Measurements from ENCODE around the gene UBIAD1. TPM values are rescaled to one million over a fixed set of nuclear protein-coding genes. Genes with fewer than 3 reads are reported as not detected.

UBIAD1 gene
- total RNA-seq = 10 to 100 TPM; 19.1 to 25.3 TPM
- 26.2 to 38.9 reads per million in 2 donors for total RNA-seq

GRCh38 chr1:11272832-11273594, at the start of gene UBIAD1:
UBIAD1 (plus strand) TSS chr1:11273198; CDS start chr1:11273532, 334 bp downstream.
- peak; percentile 88 for ATAC-seq
- H3K27me3 Mint-ChIP-seq = no peaks in the 10 kb centered on the region
- no peaks in the 10 kb centered on the region for H3K9me3 ChIP-seq (ENCODE audit: control insufficient read depth, low read length, poor library complexity, severe bottlenecking)
- H3K27ac Mint-ChIP-seq = peak within 1 kb of the TSS; percentile 91
- peak within 1 kb of the TSS; percentile 96 for H3K4me3 Mint-ChIP-seq
- peaks cover 25% of the 10 kb centered on the region for H3K4me1 Mint-ChIP-seq
- H3K36me3 Mint-ChIP-seq (ENCODE audit: low read depth) = peaks cover 9% of the 10 kb centered on the region
- peak; percentile 68 to 87 (median 80) for DNase-seq

- H3K4me3 Mint-ChIP-seq = no peak overlapping the region
- peaks cover 14% of the 10 kb centered on the region for H3K36me3 Mint-ChIP-seq (ENCODE audit: low read depth)
- H3K27me3 Mint-ChIP-seq = no peaks in the 10 kb centered on the region
- peaks cover 13% of the 10 kb centered on the region for H3K4me1 Mint-ChIP-seq
- DNase-seq = no peak
- no peak overlapping the region for H3K27ac Mint-ChIP-seq
- peak; percentile 39 for ATAC-seq
- H3K9me3 ChIP-seq (ENCODE audit: control insufficient read depth, low read length, poor library complexity, severe bottlenecking) = no peaks in the 10 kb centered on the region
Measured at GRCh38 chr1:11227106-11228077, 45.6 kb upstream of the UBIAD1 start.

- DNase-seq (no peak), ATAC-seq (no peak)
- Mint-ChIP-seq H3K27ac (peak overlapping the region; percentile 16), H3K4me1 (peaks cover 10% of the 10 kb centered on the region), H3K27me3 (no peaks in the 10 kb centered on the region), H3K4me3 (no peak overlapping the region), H3K36me3 (ENCODE audit: low read depth) (peaks cover 14% of the 10 kb centered on the region)
- no peaks in the 10 kb centered on the region for H3K9me3 ChIP-seq (ENCODE audit: control insufficient read depth, low read length, poor library complexity, severe bottlenecking)
Measured at GRCh38 chr1:11229203-11229602, 43.8 kb upstream of the UBIAD1 start.

GRCh38 chr1:11233208-11233607, 39.8 kb upstream of the UBIAD1 start:
- H3K27ac Mint-ChIP-seq = no peak overlapping the region
- H3K9me3 ChIP-seq (ENCODE audit: control insufficient read depth, low read length, poor library complexity, severe bottlenecking) = no peaks in the 10 kb centered on the region
- ATAC-seq (no peak), DNase-seq (no peak)
- peaks cover 2% of the 10 kb centered on the region for H3K4me1 Mint-ChIP-seq
- no peaks in the 10 kb centered on the region for H3K27me3 Mint-ChIP-seq
- H3K36me3 Mint-ChIP-seq (ENCODE audit: low read depth) = peaks cover 6% of the 10 kb centered on the region
- H3K4me3 Mint-ChIP-seq = no peak overlapping the region

GRCh38 chr1:11237356-11237755, 35.6 kb upstream of the UBIAD1 start:
- no peak for ATAC-seq
- no peak for DNase-seq
- no peak overlapping the region for H3K4me3 Mint-ChIP-seq
- H3K36me3 Mint-ChIP-seq (ENCODE audit: low read depth) = peaks cover 3% of the 10 kb centered on the region
- H3K4me1 Mint-ChIP-seq = peaks cover 5% of the 10 kb centered on the region
- peak overlapping the region; percentile 69 for H3K27ac Mint-ChIP-seq
- H3K9me3 ChIP-seq (ENCODE audit: control insufficient read depth, low read length, poor library complexity, severe bottlenecking) = no peaks in the 10 kb centered on the region
- H3K27me3 Mint-ChIP-seq = no peaks in the 10 kb centered on the region

GRCh38 chr1:11238311-11238710, 34.7 kb upstream of the UBIAD1 start:
- Mint-ChIP-seq H3K27me3 (no peaks in the 10 kb centered on the region), H3K4me3 (no peak overlapping the region), H3K27ac (peak overlapping the region; percentile 19), H3K4me1 (peaks cover 5% of the 10 kb centered on the region), H3K36me3 (ENCODE audit: low read depth) (peaks cover 3% of the 10 kb centered on the region)
- no peak for ATAC-seq
- no peak for DNase-seq
- no peaks in the 10 kb centered on the region for H3K9me3 ChIP-seq (ENCODE audit: control insufficient read depth, low read length, poor library complexity, severe bottlenecking)

GRCh38 chr1:11245248-11245647, 27.8 kb upstream of the UBIAD1 start:
- Mint-ChIP-seq H3K27me3 (no peaks in the 10 kb centered on the region), H3K36me3 (ENCODE audit: low read depth) (peaks cover 4% of the 10 kb centered on the region), H3K4me3 (peak overlapping the region; percentile 9), H3K27ac (peak overlapping the region; percentile 100), H3K4me1 (peaks cover 26% of the 10 kb centered on the region)
- ATAC-seq = no peak
- no peak for DNase-seq
- H3K9me3 ChIP-seq (ENCODE audit: control insufficient read depth, low read length, poor library complexity, severe bottlenecking) = no peaks in the 10 kb centered on the region

GRCh38 chr1:11245904-11246719, 26.9 kb upstream of the UBIAD1 start:
- no peaks in the 10 kb centered on the region for H3K27me3 Mint-ChIP-seq
- peak overlapping the region; percentile 75 for H3K4me3 Mint-ChIP-seq
- no peak for DNase-seq
- ATAC-seq = peak; percentile 93
- peaks cover 35% of the 10 kb centered on the region for H3K4me1 Mint-ChIP-seq
- H3K36me3 Mint-ChIP-seq (ENCODE audit: low read depth) = peaks cover 13% of the 10 kb centered on the region
- H3K9me3 ChIP-seq (ENCODE audit: control insufficient read depth, low read length, poor library complexity, severe bottlenecking) = no peaks in the 10 kb centered on the region
- peak overlapping the region; percentile 100 for H3K27ac Mint-ChIP-seq

- DNase-seq (no peak), ATAC-seq (no peak)
- peaks cover 32% of the 10 kb centered on the region for H3K4me1 Mint-ChIP-seq
- no peak overlapping the region for H3K4me3 Mint-ChIP-seq
- H3K9me3 ChIP-seq (ENCODE audit: control insufficient read depth, low read length, poor library complexity, severe bottlenecking) = no peaks in the 10 kb centered on the region
- H3K36me3 Mint-ChIP-seq (ENCODE audit: low read depth) = peaks cover 15% of the 10 kb centered on the region
- H3K27ac Mint-ChIP-seq = peak overlapping the region; percentile 100
- no peaks in the 10 kb centered on the region for H3K27me3 Mint-ChIP-seq
Measured at GRCh38 chr1:11248169-11248568, 24.8 kb upstream of the UBIAD1 start.

- Mint-ChIP-seq H3K4me3 (no peak overlapping the region), H3K27ac (no peak overlapping the region), H3K27me3 (no peaks in the 10 kb centered on the region), H3K4me1 (peaks cover 18% of the 10 kb centered on the region), H3K36me3 (ENCODE audit: low read depth) (peaks cover 20% of the 10 kb centered on the region)
- DNase-seq (no peak), ATAC-seq (no peak)
- H3K9me3 ChIP-seq (ENCODE audit: control insufficient read depth, low read length, poor library complexity, severe bottlenecking) = no peaks in the 10 kb centered on the region
Measured at GRCh38 chr1:11252538-11252937, 20.5 kb upstream of the UBIAD1 start.

GRCh38 chr1:11253226-11253625, 19.8 kb upstream of the UBIAD1 start:
- peaks cover 16% of the 10 kb centered on the region for H3K4me1 Mint-ChIP-seq
- H3K36me3 Mint-ChIP-seq (ENCODE audit: low read depth) = peaks cover 20% of the 10 kb centered on the region
- no peaks in the 10 kb centered on the region for H3K27me3 Mint-ChIP-seq
- no peak for ATAC-seq
- H3K27ac Mint-ChIP-seq = peak overlapping the region; percentile 49
- no peak for DNase-seq
- no peaks in the 10 kb centered on the region for H3K9me3 ChIP-seq (ENCODE audit: control insufficient read depth, low read length, poor library complexity, severe bottlenecking)
- no peak overlapping the region for H3K4me3 Mint-ChIP-seq

GRCh38 chr1:11256299-11256698, 16.7 kb upstream of the UBIAD1 start:
- DNase-seq (no peak), ATAC-seq (no peak)
- Mint-ChIP-seq H3K4me3 (no peak overlapping the region), H3K27me3 (no peaks in the 10 kb centered on the region), H3K36me3 (ENCODE audit: low read depth) (peaks cover 10% of the 10 kb centered on the region), H3K4me1 (peaks cover 12% of the 10 kb centered on the region), H3K27ac (no peak overlapping the region)
- no peaks in the 10 kb centered on the region for H3K9me3 ChIP-seq (ENCODE audit: control insufficient read depth, low read length, poor library complexity, severe bottlenecking)
